Effector CD4-positive, alpha-beta T cell (primary cell): ENCODE data around the gene ZDHHC5.

Experiments used
- DNase-seq: peaks from one replicate; pipeline ENCODE4 v3.0.0-alpha.2; 2020
- total RNA-seq: gene quantifications from one replicate; lab custom pipeline; 2026; lab: John Stamatoyannopoulos, UW

The ZDHHC5 gene, protein sequence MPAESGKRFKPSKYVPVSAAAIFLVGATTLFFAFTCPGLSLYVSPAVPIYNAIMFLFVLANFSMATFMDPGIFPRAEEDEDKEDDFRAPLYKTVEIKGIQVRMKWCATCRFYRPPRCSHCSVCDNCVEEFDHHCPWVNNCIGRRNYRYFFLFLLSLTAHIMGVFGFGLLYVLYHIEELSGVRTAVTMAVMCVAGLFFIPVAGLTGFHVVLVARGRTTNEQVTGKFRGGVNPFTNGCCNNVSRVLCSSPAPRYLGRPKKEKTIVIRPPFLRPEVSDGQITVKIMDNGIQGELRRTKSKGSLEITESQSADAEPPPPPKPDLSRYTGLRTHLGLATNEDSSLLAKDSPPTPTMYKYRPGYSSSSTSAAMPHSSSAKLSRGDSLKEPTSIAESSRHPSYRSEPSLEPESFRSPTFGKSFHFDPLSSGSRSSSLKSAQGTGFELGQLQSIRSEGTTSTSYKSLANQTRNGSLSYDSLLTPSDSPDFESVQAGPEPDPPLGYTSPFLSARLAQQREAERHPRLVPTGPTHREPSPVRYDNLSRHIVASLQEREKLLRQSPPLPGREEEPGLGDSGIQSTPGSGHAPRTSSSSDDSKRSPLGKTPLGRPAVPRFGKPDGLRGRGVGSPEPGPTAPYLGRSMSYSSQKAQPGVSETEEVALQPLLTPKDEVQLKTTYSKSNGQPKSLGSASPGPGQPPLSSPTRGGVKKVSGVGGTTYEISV
- total RNA-seq = 86.1 reads per million, percentile 80 among the genes with 10 or more reads in this experiment

DNA sequence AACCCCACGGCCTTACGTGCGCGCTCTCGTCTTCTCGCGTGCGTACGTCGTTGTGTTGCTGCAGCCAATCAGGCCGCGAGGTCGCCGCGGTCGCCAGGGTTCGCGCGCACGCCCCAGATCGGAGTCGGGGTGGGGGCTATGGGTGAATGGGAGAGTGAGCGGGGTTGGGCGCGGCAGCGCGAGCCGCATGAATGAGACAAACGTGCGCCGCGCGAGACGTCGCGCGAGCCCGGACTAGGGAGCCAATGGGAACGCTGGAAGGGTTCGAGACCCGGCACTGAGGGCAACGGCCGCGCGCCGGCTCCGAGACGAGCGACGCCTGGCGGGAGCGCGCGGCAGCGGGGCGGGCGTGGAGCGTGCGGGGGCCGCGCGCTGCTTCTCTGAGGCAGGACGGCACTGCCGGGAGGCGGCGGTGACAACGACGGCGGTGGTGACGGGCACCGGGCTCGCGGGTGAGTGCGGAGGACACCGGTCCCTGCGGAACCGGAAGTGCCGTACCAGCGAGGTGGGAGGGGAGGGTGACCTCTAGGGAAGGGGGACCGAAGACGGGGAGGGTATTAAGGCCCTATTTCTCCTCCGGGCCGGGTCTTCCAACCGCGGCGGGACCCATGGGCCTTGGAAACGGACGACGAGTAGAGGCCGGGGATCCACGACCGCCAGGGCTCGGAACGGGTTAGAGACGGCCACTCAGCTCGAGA lies at the start of gene ZDHHC5:
TSS of gene ZDHHC5 (plus strand) at position 379 of the 698 bp plus-strand sequence. CDS start 4,977 bp downstream, outside the sequence.
- DNase-seq = peak; percentile 99

DNA sequence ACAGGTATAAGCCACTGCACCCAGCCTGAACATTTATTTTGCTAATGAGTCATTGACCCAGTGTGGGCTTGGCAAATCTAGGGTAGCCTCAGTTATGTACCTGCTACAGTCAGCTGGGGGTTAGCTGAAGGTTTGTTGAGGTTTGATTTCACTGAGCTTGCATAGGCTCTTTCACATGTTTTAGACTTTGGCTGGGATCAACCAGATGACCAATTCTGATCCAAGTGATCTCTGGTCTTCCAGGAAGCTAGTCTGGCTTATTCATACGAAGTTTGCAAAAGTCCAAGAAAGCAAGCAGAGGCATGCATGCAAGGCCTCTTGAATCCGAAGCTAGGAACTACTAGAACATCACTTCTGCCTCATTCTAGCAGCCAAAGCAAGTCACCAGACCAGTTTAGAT lies 49.5 kb upstream of the ZDHHC5 start:
- no peak for DNase-seq

- DNase-seq = no peak
These were observed 48.6 kb upstream of the ZDHHC5 start for GRCh38 chr11:57619331-57619730.

- DNase-seq = no peak
These were observed 47.4 kb upstream of the ZDHHC5 start for GRCh38 chr11:57620467-57620866.

GRCh38 chr11:57622263-57622662 lies 45.7 kb upstream of the ZDHHC5 start:
- no peak for DNase-seq

- no peak for DNase-seq
These were observed 43.0 kb upstream of the ZDHHC5 start for GRCh38 chr11:57624864-57625263.

- DNase-seq = no peak
These were observed 41.0 kb upstream of the ZDHHC5 start for GRCh38 chr11:57626895-57627294.

DNA sequence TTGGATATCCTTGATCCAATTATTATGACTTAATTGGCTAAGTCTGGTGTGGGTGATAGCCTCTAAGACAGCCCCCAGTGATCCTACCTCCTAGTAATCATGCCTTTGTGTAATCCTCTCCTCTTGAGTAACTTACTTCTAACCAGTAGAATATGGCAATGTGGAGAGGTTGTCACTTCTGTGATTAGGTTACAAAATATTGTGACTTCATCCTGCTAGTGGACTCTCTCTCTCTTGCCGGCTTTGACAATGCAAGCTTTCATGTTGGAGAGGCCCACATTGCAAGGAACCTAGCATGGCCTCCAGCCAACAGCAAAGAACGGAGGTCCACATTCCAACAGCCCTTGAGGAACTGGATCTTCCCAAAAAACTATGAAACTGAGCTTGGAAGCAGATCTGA lies 37.7 kb upstream of the ZDHHC5 start:
- no peak for DNase-seq

- no peak for DNase-seq
These were observed 35.8 kb upstream of the ZDHHC5 start for GRCh38 chr11:57632116-57632515.

GRCh38 chr11:57633394-57634070 lies 34.4 kb upstream of the ZDHHC5 start:
- DNase-seq = no peak

DNA sequence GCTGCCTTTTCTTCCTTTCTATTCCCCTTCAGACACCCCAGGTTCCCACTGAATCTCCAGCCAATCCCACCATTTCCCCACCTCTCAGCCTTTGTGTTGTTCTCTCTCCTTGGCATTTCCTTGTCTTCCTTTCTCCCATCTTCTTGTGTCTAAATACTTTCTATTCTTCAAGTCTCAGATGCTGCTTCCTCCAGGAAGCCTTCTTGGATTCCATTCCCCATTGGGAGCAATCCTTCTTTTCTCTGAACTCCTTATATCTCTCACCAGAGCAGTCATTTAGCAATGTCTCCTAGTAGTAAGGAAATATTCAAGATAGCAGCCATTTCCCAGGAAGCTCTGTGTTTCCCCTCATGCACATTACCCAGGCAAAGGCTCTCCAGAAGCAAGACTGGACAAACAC lies 33.6 kb upstream of the ZDHHC5 start:
- no peak for DNase-seq

GRCh38 chr11:57635246-57635645 lies 32.7 kb upstream of the ZDHHC5 start:
- DNase-seq = no peak

- no peak for DNase-seq
These were observed 30.3 kb upstream of the ZDHHC5 start for GRCh38 chr11:57637626-57638004.

GRCh38 chr11:57638005-57638781 lies 29.7 kb upstream of the ZDHHC5 start:
- no peak for DNase-seq

DNA sequence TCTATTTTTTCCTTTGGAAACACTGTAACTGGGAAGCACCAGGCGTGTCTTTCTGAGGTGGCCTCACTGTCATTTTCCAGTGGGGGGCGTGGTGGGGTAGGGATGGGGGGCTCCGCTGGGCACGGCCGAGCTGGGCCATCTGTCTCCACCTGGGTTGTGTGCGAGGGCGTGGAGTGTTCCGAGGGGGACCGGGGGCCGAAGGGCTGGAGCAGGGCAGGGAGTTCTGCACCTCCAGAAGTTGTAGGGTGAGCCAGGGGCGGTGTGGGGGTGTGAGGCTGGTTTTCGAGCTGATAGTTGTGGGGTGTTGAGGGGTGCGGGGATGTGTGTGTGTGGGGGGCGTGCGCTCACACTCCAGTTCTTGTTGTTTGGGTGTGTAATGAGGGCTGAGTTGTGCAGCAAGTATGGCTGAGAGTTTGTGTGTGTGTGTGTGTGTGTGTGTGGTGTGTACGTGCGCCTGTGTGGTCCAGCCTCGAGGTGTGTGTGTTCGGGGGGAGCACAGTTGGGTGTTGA lies 29.0 kb upstream of the ZDHHC5 start:
- no peak for DNase-seq

DNA sequence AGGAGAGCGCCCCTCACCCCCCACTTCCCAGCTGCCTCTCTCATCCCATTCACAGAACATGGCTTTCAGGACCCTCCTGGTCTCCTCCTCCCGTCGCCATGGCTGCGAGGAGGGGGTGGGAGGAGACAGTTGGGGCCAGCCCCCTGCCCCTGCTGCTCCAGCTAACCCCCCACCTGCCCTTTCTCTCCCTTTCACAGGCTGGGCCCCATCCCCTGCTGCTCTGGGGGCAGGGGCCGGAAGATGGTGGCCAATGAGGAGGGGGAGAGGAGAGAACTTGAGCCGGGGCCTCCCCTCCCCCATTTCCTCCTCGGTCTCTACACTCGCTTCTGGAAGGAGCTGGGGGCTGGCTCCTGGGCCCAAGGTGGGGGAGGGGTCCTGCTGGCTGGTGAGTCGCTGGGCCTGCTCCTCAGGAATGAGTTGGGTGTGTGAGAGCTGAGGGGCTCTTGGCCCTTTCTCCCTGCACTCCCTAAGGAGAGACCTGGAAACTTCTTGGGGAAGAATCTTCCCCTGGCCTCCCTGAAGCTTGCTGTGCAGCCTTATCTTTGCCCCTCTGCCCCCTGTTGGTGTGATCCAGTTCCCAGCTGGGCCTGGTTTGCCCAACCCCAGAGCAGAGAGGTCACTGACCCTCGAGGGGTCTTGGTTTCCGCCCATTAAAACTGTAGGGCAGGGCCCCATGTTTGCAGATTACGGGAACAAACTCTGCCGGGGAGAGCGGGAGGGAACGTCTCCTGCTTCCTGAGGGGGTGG lies 28.4 kb upstream of the ZDHHC5 start:
- DNase-seq = no peak

GRCh38 chr11:57640068-57640800 lies 27.7 kb upstream of the ZDHHC5 start:
- no peak for DNase-seq

GRCh38 chr11:57641011-57641807 lies 26.7 kb upstream of the ZDHHC5 start:
- no peak for DNase-seq

DNA sequence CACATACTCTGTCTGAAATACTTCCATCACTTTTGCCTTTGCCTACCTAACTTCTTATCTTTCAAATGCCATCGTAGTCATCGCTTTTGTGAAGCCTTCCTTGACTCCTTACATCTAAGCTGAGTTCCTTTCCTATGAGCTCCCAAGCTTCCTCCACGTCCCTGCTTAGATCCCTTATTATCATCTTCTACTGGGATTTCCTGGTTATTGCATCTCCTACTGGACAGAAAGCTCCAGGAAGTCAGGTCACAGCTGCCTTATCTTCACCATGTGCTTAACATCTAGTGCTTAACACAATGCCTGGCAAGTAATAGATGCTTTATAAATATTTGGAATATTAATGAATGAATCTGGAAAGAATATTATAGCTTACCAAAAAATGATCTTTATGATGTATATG lies 24.1 kb upstream of the ZDHHC5 start:
- no peak for DNase-seq
